Fibroblast of lung (primary cell): ENCODE results near the gene YBX3. TPM values are rescaled to one million over a fixed set of nuclear protein-coding genes. Genes with fewer than 3 reads are reported as not detected.

Experiments used
- DNase-seq, 2 donors: peaks; one replicate each; pipeline versions ENCODE4 v3.0.0 to v3.0.0-alpha.2; 2010; ENCODE audit warnings: low read depth in 2 of 2
- H2AFZ ChIP-seq: 2 replicates; pipeline ENCODE4 v1.5.1; 2012; ENCODE audit warnings: low read length, control low read depth, inconsistent platforms
- H3K27ac ChIP-seq: 2 replicates; pipeline ENCODE4 v1.5.1; 2011; ENCODE audit warnings: low read length, control low read depth; ENCODE audit not compliant: insufficient read depth
- H3K27me3 ChIP-seq: 2 replicates; pipeline ENCODE4 v1.5.1; 2011; ENCODE audit warnings: mild to moderate bottlenecking, low read length; ENCODE audit not compliant: control insufficient read depth, insufficient read depth
- H3K36me3 ChIP-seq: 2 replicates; pipeline ENCODE4 v1.5.1; 2011; ENCODE audit warnings: low read length; ENCODE audit not compliant: control insufficient read depth, insufficient read depth
- H3K4me1 ChIP-seq: 2 replicates; pipeline ENCODE4 v1.5.1; 2011; ENCODE audit warnings: low read length; ENCODE audit not compliant: control insufficient read depth, insufficient read depth; ENCODE audit errors: extremely low read depth
- H3K4me2 ChIP-seq: 2 replicates; pipeline ENCODE4 v1.5.1; 2011; ENCODE audit warnings: low read length, control low read depth; ENCODE audit not compliant: insufficient read depth; ENCODE audit errors: extremely low read depth
- H3K4me3 ChIP-seq, 4 experiments: fragments of 200-600 bp in 1 of 4; sonication (generic) in 1 of 4; replicated peaks in 1 of 4; 2 replicates each; pipeline ENCODE4 v1.5.1; 2011 to 2016; ENCODE audit warnings: low read length in 4 of 4, low read depth in 3 of 4, mild to moderate bottlenecking in 3 of 4, control low read depth in 2 of 4, inconsistent platforms in 1 of 4, mixed read lengths in 1 of 4; ENCODE audit not compliant: insufficient read depth in 1 of 4; ENCODE audit errors: control extremely low read depth in 1 of 4
- H3K79me2 ChIP-seq: 2 replicates; pipeline ENCODE4 v1.5.1; 2012; ENCODE audit warnings: mild to moderate bottlenecking, low read length, inconsistent platforms; ENCODE audit not compliant: control insufficient read depth, insufficient read depth
- H3K9ac ChIP-seq: 2 replicates; pipeline ENCODE4 v1.5.1; 2011; ENCODE audit warnings: mild to moderate bottlenecking, low read length, control low read depth; ENCODE audit not compliant: insufficient read depth
- H3K9me3 ChIP-seq: 2 replicates; pipeline ENCODE4 v1.5.1; 2012; ENCODE audit warnings: low read depth, low read length; ENCODE audit not compliant: control insufficient read depth, insufficient read depth
- H4K20me1 ChIP-seq: 2 replicates; pipeline ENCODE4 v1.5.1; 2011; ENCODE audit warnings: low read length; ENCODE audit not compliant: control insufficient read depth, insufficient read depth; ENCODE audit errors: extremely low read depth
- CTCF ChIP-seq, 2 donors: IDR thresholded peaks in 1 of 2; conservative IDR thresholded peaks in 1 of 2; 1 replicate in 1 of 2; 2 replicates in 1 of 2; pipeline ENCODE4 v1.5.1; 2011 to 2012; ENCODE audit warnings: low read length in 2 of 2, control low read depth in 1 of 2, inconsistent platforms in 1 of 2, low read depth in 1 of 2, mild to moderate bottlenecking in 1 of 2
- EZH2 ChIP-seq: IDR thresholded peaks from 2 replicates; pipeline ENCODE4 v1.5.1; 2012; ENCODE audit warnings: low read length, control low read depth, mild to moderate bottlenecking; ENCODE audit errors: missing control alignments
- polyA plus RNA-seq, 2 donors: library from polyadenylated mRNA; depleted of rRNA in 1 of 2; stranded (reverse) in 1 of 2; unstranded in 1 of 2; fragments of >200 nt; gene quantifications; 2 replicates each; pipeline ENCODE4 v1.2.1, GENCODE V29; 2011 to 2012; ENCODE audit warnings: missing spikeins in 1 of 2
- total RNA-seq: library from RNA; depleted of rRNA; stranded (reverse); fragments of >200 nt; gene quantifications from 2 replicates; pipeline ENCODE4 v1.2.1, GENCODE V29; 2014

The YBX3 gene
- total and polyA plus RNA-seq, 2 donors (not counting 1 experiment from before 2014, with no cell fraction given), result 97.8 to 172 TPM

- Histone ChIP-seq H4K20me1 (no peaks in the 10 kb centered on the region), H2AFZ (no peak overlapping the region), H3K4me1 (no peaks in the 10 kb centered on the region), H3K79me2 (no peaks in the 10 kb centered on the region), H3K27me3 (no peaks in the 10 kb centered on the region), H3K4me3 (no peak overlapping the region), H3K36me3 (no peaks in the 10 kb centered on the region), H3K9ac (no peak overlapping the region), H3K27ac (no peak overlapping the region), H3K4me2 (no peak overlapping the region), H3K9me3 (no peaks in the 10 kb centered on the region)
- DNase-seq, result no peak
- TF ChIP-seq EZH2, result no peak
- no peak for TF ChIP-seq CTCF (conservative IDR thresholded peaks at IDR 0.05 in 1 of 2, IDR thresholded peaks at IDR 0.05 in 1 of 2; ENCODE audit: low read depth in 1 of 2, low read length in 2 of 2)
Measured at GRCh38 chr12:10667581-10667980, 55.5 kb downstream of the YBX3 start.

GRCh38 chr12:10664499-10664898, 58.6 kb downstream of the YBX3 start:
- H3K4me2 ChIP-seq, result no peak overlapping the region
- no peaks in the 10 kb centered on the region for H3K36me3 ChIP-seq
- H3K9ac ChIP-seq, result no peak overlapping the region
- no peak for DNase-seq
- no peak overlapping the region for H3K27ac ChIP-seq
- no peaks in the 10 kb centered on the region for H3K9me3 ChIP-seq
- H3K79me2 ChIP-seq, result no peaks in the 10 kb centered on the region
- H3K4me1 ChIP-seq, result no peaks in the 10 kb centered on the region
- TF ChIP-seq EZH2 (no peak), CTCF (conservative IDR thresholded peaks at IDR 0.05 in 1 of 2, IDR thresholded peaks at IDR 0.05 in 1 of 2; ENCODE audit: low read depth in 1 of 2, low read length in 2 of 2) (no peak)
- no peaks in the 10 kb centered on the region for H4K20me1 ChIP-seq
- no peak overlapping the region for H2AFZ ChIP-seq
- no peaks in the 10 kb centered on the region for H3K27me3 ChIP-seq
- no peak overlapping the region for H3K4me3 ChIP-seq

GRCh38 chr12:10663869-10664268, 59.3 kb downstream of the YBX3 start:
- no peak overlapping the region for H3K9ac ChIP-seq
- no peak overlapping the region for H3K27ac ChIP-seq
- H3K4me1 ChIP-seq, result no peaks in the 10 kb centered on the region
- H3K9me3 ChIP-seq, result no peaks in the 10 kb centered on the region
- no peak overlapping the region for H3K4me2 ChIP-seq
- no peak for TF ChIP-seq CTCF (conservative IDR thresholded peaks at IDR 0.05 in 1 of 2, IDR thresholded peaks at IDR 0.05 in 1 of 2; ENCODE audit: low read depth in 1 of 2, low read length in 2 of 2)
- DNase-seq, result no peak
- H3K27me3 ChIP-seq, result no peaks in the 10 kb centered on the region
- no peak overlapping the region for H2AFZ ChIP-seq
- H4K20me1 ChIP-seq, result no peaks in the 10 kb centered on the region
- H3K36me3 ChIP-seq, result no peaks in the 10 kb centered on the region
- no peak overlapping the region for H3K4me3 ChIP-seq
- no peaks in the 10 kb centered on the region for H3K79me2 ChIP-seq
